Measurements from ENCODE around the gene PVALEF. TPM values are rescaled to one million over a fixed set of nuclear protein-coding genes. Genes with fewer than 3 reads are reported as not detected.

Gene PVALEF
- polyA plus RNA-seq, 1 donor (not counting 4 experiments of a cell fraction or from before 2014, with no cell fraction given) = not detected

DNA sequence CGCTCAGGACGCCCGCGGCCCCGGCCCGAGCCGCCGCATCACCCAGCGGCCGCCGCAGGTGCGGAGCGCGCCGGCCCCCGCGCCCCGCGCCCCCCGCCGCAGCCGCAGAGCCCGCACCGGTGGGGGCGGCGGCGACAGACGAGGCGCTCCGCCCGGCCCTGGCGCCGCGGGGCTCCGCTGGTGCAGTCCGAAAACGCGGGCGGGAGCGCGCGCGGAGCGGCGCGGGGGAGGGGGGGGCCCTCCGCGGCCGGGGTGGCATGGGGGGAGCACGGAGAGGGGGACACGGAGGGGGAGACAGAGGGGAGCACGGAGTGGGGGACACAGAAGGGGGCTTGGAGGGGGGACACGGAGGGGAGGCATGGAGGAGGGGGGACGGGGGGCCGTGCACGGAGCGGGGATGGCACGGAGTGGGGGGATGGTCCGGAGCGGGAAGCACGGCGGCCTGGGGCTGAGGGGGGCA, 756 bp downstream of the PVALEF start, which contains the start of gene AATK:
AATK (minus strand) TSS at position 189 of the 460 bp plus-strand sequence. CDS start 229 bp downstream, outside the sequence.
- Histone ChIP-seq H4K20me1 (ENCODE audit: control insufficient read depth, extremely low read depth, insufficient read depth, low read length) (peaks cover 2% of the 10 kb centered on the region), H3K9me3 (ENCODE audit: control insufficient read depth, low read depth, low read length) (no peaks in the 10 kb centered on the region), H3K9ac (ENCODE audit: control insufficient read depth, extremely low read depth, insufficient read depth, low read length) (no peak within 1 kb of the TSS), H3K4me3 (ENCODE audit: control insufficient read depth in 2 of 3, extremely low read depth in 1 of 3, insufficient read depth in 2 of 3, low read depth in 1 of 3, low read length in 3 of 3) (no peak within 1 kb of the TSS), H3K4me2 (ENCODE audit: control insufficient read depth, extremely low read depth, insufficient read depth, low read depth, low read length) (no peak within 1 kb of the TSS), H3K9me1 (ENCODE audit: control insufficient read depth, extremely low read depth, insufficient read depth, low read length) (no peaks in the 10 kb centered on the region), H3K4me1 (ENCODE audit: control insufficient read depth, extremely low read depth, insufficient read depth, low read length) (no peaks in the 10 kb centered on the region), H2AFZ (ENCODE audit: control insufficient read depth, low read length) (no peak within 1 kb of the TSS), H3K27me3 (ENCODE audit: control insufficient read depth, extremely low read depth, insufficient read depth, low read length) (peaks cover 42% of the 10 kb centered on the region), H3K36me3 (ENCODE audit: control insufficient read depth in 2 of 2, extremely low read depth in 1 of 2, insufficient read depth in 2 of 2, low read length in 2 of 2) (no peaks in the 10 kb centered on the region), H3K79me2 (ENCODE audit: control insufficient read depth, insufficient read depth, low read length) (no peaks in the 10 kb centered on the region), H3K27ac (ENCODE audit: control insufficient read depth, insufficient read depth, low read length) (no peak within 1 kb of the TSS)
- dilution Hi-C loops (cut with MboI; ENCODE audit: extremely low pct_ligation_motif_present, low sequenced_read_pairs) = no loop called here
- DNase-seq (ENCODE audit: low read depth, low spot score) = no peak
- no peak for FAIRE-seq
- no peak for TF ChIP-seq EZH2 (IDR thresholded peaks at IDR 0.05; ENCODE audit: low read length)
- TF ChIP-seq, protein P1, sequence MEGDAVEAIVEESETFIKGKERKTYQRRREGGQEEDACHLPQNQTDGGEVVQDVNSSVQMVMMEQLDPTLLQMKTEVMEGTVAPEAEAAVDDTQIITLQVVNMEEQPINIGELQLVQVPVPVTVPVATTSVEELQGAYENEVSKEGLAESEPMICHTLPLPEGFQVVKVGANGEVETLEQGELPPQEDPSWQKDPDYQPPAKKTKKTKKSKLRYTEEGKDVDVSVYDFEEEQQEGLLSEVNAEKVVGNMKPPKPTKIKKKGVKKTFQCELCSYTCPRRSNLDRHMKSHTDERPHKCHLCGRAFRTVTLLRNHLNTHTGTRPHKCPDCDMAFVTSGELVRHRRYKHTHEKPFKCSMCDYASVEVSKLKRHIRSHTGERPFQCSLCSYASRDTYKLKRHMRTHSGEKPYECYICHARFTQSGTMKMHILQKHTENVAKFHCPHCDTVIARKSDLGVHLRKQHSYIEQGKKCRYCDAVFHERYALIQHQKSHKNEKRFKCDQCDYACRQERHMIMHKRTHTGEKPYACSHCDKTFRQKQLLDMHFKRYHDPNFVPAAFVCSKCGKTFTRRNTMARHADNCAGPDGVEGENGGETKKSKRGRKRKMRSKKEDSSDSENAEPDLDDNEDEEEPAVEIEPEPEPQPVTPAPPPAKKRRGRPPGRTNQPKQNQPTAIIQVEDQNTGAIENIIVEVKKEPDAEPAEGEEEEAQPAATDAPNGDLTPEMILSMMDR (optimal IDR thresholded peaks at IDR 0.05 in 1 of 3, IDR thresholded peaks at IDR 0.05 in 1 of 3, conservative IDR thresholded peaks at IDR 0.05 in 1 of 3; ENCODE audit: extremely low read depth in 1 of 3, insufficient read depth in 2 of 3, low read length in 3 of 3) = no peak

DNA sequence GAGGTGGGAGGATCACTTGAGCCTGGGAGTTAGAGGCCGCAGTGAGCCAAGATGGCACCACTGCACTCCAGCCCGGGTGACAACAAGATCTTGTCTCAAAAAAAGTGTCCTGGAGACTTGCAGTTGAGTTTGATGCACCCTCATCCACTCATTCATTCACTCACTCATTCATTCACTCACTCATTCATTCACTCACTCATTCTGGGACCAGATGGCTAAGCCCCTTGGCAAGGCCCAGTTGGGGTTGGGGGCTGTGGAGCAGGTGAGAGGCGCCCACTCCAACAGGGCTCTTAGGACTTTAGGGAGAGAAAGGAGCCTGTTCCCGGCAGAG, 1.9 kb downstream of the PVALEF start:
- no peak overlapping the region for H3K27ac ChIP-seq (ENCODE audit: control insufficient read depth, insufficient read depth, low read length)
- no peak for TF ChIP-seq EZH2 (IDR thresholded peaks at IDR 0.05; ENCODE audit: low read length)
- TF ChIP-seq, protein P1 (optimal IDR thresholded peaks at IDR 0.05 in 1 of 3, IDR thresholded peaks at IDR 0.05 in 1 of 3, conservative IDR thresholded peaks at IDR 0.05 in 1 of 3; ENCODE audit: extremely low read depth in 1 of 3, insufficient read depth in 2 of 3, low read length in 3 of 3) = no peak
- FAIRE-seq = no peak
- no peaks in the 10 kb centered on the region for H3K9me1 ChIP-seq (ENCODE audit: control insufficient read depth, extremely low read depth, insufficient read depth, low read length)
- dilution Hi-C loops (cut with MboI; ENCODE audit: extremely low pct_ligation_motif_present, low sequenced_read_pairs) = no loop called here
- no peak overlapping the region for H3K4me3 ChIP-seq (ENCODE audit: control insufficient read depth in 2 of 3, extremely low read depth in 1 of 3, insufficient read depth in 2 of 3, low read depth in 1 of 3, low read length in 3 of 3)
- no peak for DNase-seq (ENCODE audit: low read depth, low spot score)
- no peak overlapping the region for H3K9ac ChIP-seq (ENCODE audit: control insufficient read depth, extremely low read depth, insufficient read depth, low read length)
- peaks cover 42% of the 10 kb centered on the region for H3K27me3 ChIP-seq (ENCODE audit: control insufficient read depth, extremely low read depth, insufficient read depth, low read length)
- H3K4me1 ChIP-seq (ENCODE audit: control insufficient read depth, extremely low read depth, insufficient read depth, low read length) = no peaks in the 10 kb centered on the region
- H3K9me3 ChIP-seq (ENCODE audit: control insufficient read depth, low read depth, low read length) = no peaks in the 10 kb centered on the region
- no peaks in the 10 kb centered on the region for H3K36me3 ChIP-seq (ENCODE audit: control insufficient read depth in 2 of 2, extremely low read depth in 1 of 2, insufficient read depth in 2 of 2, low read length in 2 of 2)
- peaks cover 2% of the 10 kb centered on the region for H4K20me1 ChIP-seq (ENCODE audit: control insufficient read depth, extremely low read depth, insufficient read depth, low read length)
- H2AFZ ChIP-seq (ENCODE audit: control insufficient read depth, low read length) = no peak overlapping the region
- no peaks in the 10 kb centered on the region for H3K79me2 ChIP-seq (ENCODE audit: control insufficient read depth, insufficient read depth, low read length)
- H3K4me2 ChIP-seq (ENCODE audit: control insufficient read depth, extremely low read depth, insufficient read depth, low read depth, low read length) = no peak overlapping the region

Measured in keratinocyte (primary cell).